ENCODE data around the gene RXRA. TPM values are rescaled to one million over a fixed set of nuclear protein-coding genes. Genes with fewer than 3 reads are reported as not detected.

Gene RXRA
- total and polyA plus RNA-seq, 3 experiments from 2014 or later, result 2.1 to 10.0 (median 9.9) TPM

GRCh38 chr9:134374301-134375010 lies 48.2 kb downstream of the RXRA start:
- H3K27ac ChIP-seq (ENCODE audit: low read depth, low read length), result no peak overlapping the region
- POLR2A ChIA-PET, result no interaction called here
- no peak overlapping the region for H3K4me3 Mint-ChIP-seq
- peaks cover 5 to 19% (median 7%) of the 10 kb centered on the region in 3 donors for H3K4me1 Mint-ChIP-seq
- no peak overlapping the region for H3K4me3 ChIP-seq (ENCODE audit: low read length)
- no peaks in the 10 kb centered on the region for H3K9me3 ChIP-seq (ENCODE audit: low read length)
- H3K27ac Mint-ChIP-seq, result peak overlapping the region in 1 of 8 donors; percentile 57
- CTCF ChIA-PET, result no interaction called here
- DNase-seq, result no peak
- H3K27me3 Mint-ChIP-seq, result no peaks in the 10 kb centered on the region
- H3K4me1 ChIP-seq (ENCODE audit: insufficient read depth, low read length), result no peaks in the 10 kb centered on the region
- H3K9me3 Mint-ChIP-seq, result no peaks in the 10 kb centered on the region
- no peaks in the 10 kb centered on the region for H3K27me3 ChIP-seq (ENCODE audit: insufficient read depth, low read length, poor library complexity, severe bottlenecking)
- H3K36me3 Mint-ChIP-seq, result no peaks in the 10 kb centered on the region
- H3K36me3 ChIP-seq (ENCODE audit: insufficient read depth, low read length), result no peaks in the 10 kb centered on the region

GRCh38 chr9:134375011-134375390 lies 48.7 kb downstream of the RXRA start:
- Mint-ChIP-seq H3K4me1 (peaks cover 5 to 19% (median 7%) of the 10 kb centered on the region in 3 donors), H3K27ac (peak overlapping the region in 3 of 8 donors; percentile 57 to 91 (median 78)), H3K27me3 (no peaks in the 10 kb centered on the region), H3K9me3 (no peaks in the 10 kb centered on the region), H3K36me3 (no peaks in the 10 kb centered on the region), H3K4me3 (no peak overlapping the region)
- no peaks in the 10 kb centered on the region for H3K27me3 ChIP-seq (ENCODE audit: insufficient read depth, low read length, poor library complexity, severe bottlenecking)
- no peak for DNase-seq
- no peaks in the 10 kb centered on the region for H3K9me3 ChIP-seq (ENCODE audit: low read length)
- H3K4me3 ChIP-seq (ENCODE audit: low read length), result no peak overlapping the region
- POLR2A ChIA-PET, result no interaction called here
- H3K27ac ChIP-seq (ENCODE audit: low read depth, low read length), result no peak overlapping the region
- no peaks in the 10 kb centered on the region for H3K4me1 ChIP-seq (ENCODE audit: insufficient read depth, low read length)
- H3K36me3 ChIP-seq (ENCODE audit: insufficient read depth, low read length), result no peaks in the 10 kb centered on the region
- CTCF ChIA-PET, result interaction anchor here (1.2 kb wide), 1 partner anchor 17 kb away, joined by 5 read pairs; no protein-coding TSS in a partner anchor

GRCh38 chr9:134375430-134376385 lies 49.5 kb downstream of the RXRA start:
- Histone ChIP-seq H3K36me3 (ENCODE audit: insufficient read depth, low read length) (no peaks in the 10 kb centered on the region), H3K27ac (ENCODE audit: low read depth, low read length) (no peak overlapping the region), H3K4me1 (ENCODE audit: insufficient read depth, low read length) (no peaks in the 10 kb centered on the region), H3K27me3 (ENCODE audit: insufficient read depth, low read length, poor library complexity, severe bottlenecking) (no peaks in the 10 kb centered on the region), H3K9me3 (ENCODE audit: low read length) (no peaks in the 10 kb centered on the region), H3K4me3 (ENCODE audit: low read length) (no peak overlapping the region)
- no peak for DNase-seq
- H3K4me3 Mint-ChIP-seq, result no peak overlapping the region
- no peaks in the 10 kb centered on the region for H3K9me3 Mint-ChIP-seq
- POLR2A ChIA-PET, result no interaction called here
- CTCF ChIA-PET, result interaction anchor here (1.2 kb wide), 1 partner anchor 16 kb away, joined by 5 read pairs; no protein-coding TSS in a partner anchor
- H3K27me3 Mint-ChIP-seq, result no peaks in the 10 kb centered on the region
- peaks cover 5 to 20% (median 7%) of the 10 kb centered on the region in 3 donors for H3K4me1 Mint-ChIP-seq
- H3K36me3 Mint-ChIP-seq, result no peaks in the 10 kb centered on the region
- H3K27ac Mint-ChIP-seq, result peak overlapping the region in 4 of 8 donors; percentile 2 to 63 (median 6)

GRCh38 chr9:134376386-134377142 lies 50.3 kb downstream of the RXRA start:
- Mint-ChIP-seq H3K36me3 (no peaks in the 10 kb centered on the region), H3K4me1 (peaks cover 11 to 29% (median 13%) of the 10 kb centered on the region in 3 donors), H3K9me3 (no peaks in the 10 kb centered on the region), H3K27ac (peak overlapping the region in 4 of 8 donors; percentile 2 to 63 (median 6)), H3K4me3 (no peak overlapping the region), H3K27me3 (no peaks in the 10 kb centered on the region)
- no peak overlapping the region for H3K4me3 ChIP-seq (ENCODE audit: low read length)
- CTCF ChIA-PET, result no interaction called here
- no peaks in the 10 kb centered on the region for H3K36me3 ChIP-seq (ENCODE audit: insufficient read depth, low read length)
- H3K9me3 ChIP-seq (ENCODE audit: low read length), result no peaks in the 10 kb centered on the region
- POLR2A ChIA-PET, result no interaction called here
- DNase-seq, result no peak
- peaks cover 4% of the 10 kb centered on the region for H3K4me1 ChIP-seq (ENCODE audit: insufficient read depth, low read length)
- no peaks in the 10 kb centered on the region for H3K27me3 ChIP-seq (ENCODE audit: insufficient read depth, low read length, poor library complexity, severe bottlenecking)
- H3K27ac ChIP-seq (ENCODE audit: low read depth, low read length), result no peak overlapping the region

GRCh38 chr9:134377143-134377484 lies 50.9 kb downstream of the RXRA start:
- no peaks in the 10 kb centered on the region for H3K36me3 Mint-ChIP-seq
- Histone ChIP-seq H3K27me3 (ENCODE audit: insufficient read depth, low read length, poor library complexity, severe bottlenecking) (no peaks in the 10 kb centered on the region), H3K4me3 (ENCODE audit: low read length) (no peak overlapping the region), H3K4me1 (ENCODE audit: insufficient read depth, low read length) (peaks cover 9% of the 10 kb centered on the region), H3K36me3 (ENCODE audit: insufficient read depth, low read length) (no peaks in the 10 kb centered on the region), H3K27ac (ENCODE audit: low read depth, low read length) (no peak overlapping the region), H3K9me3 (ENCODE audit: low read length) (no peaks in the 10 kb centered on the region)
- H3K9me3 Mint-ChIP-seq, result peaks cover 0 to 1% (median 0%) of the 10 kb centered on the region in 5 donors
- H3K4me3 Mint-ChIP-seq, result no peak overlapping the region
- no peak for DNase-seq
- H3K4me1 Mint-ChIP-seq, result peaks cover 16 to 34% (median 18%) of the 10 kb centered on the region in 3 donors
- CTCF ChIA-PET, result interaction anchor here (1.0 kb wide), 1 partner anchor 206 kb away, joined by 4 read pairs; no protein-coding TSS in a partner anchor
- POLR2A ChIA-PET, result no interaction called here
- peaks cover 0 to 2% of the 10 kb centered on the region in 2 donors for H3K27me3 Mint-ChIP-seq
- H3K27ac Mint-ChIP-seq, result no peak overlapping the region

GRCh38 chr9:134377976-134378375 lies 51.7 kb downstream of the RXRA start:
- no peaks in the 10 kb centered on the region for H3K36me3 Mint-ChIP-seq
- no peaks in the 10 kb centered on the region for H3K36me3 ChIP-seq (ENCODE audit: insufficient read depth, low read length)
- H3K27me3 Mint-ChIP-seq, result peaks cover 0 to 3% of the 10 kb centered on the region in 2 donors
- H3K4me3 Mint-ChIP-seq, result no peak overlapping the region
- peaks cover 0 to 2% (median 0%) of the 10 kb centered on the region in 5 donors for H3K9me3 Mint-ChIP-seq
- H3K27ac Mint-ChIP-seq, result no peak overlapping the region
- H3K4me1 Mint-ChIP-seq, result peaks cover 25 to 43% (median 25%) of the 10 kb centered on the region in 3 donors
- ChIA-PET POLR2A (no interaction called here), CTCF (interaction anchor here (1.0 kb wide), 1 partner anchor 207 kb away, joined by 4 read pairs; no protein-coding TSS in a partner anchor)
- H3K9me3 ChIP-seq (ENCODE audit: low read length), result no peaks in the 10 kb centered on the region
- H3K27me3 ChIP-seq (ENCODE audit: insufficient read depth, low read length, poor library complexity, severe bottlenecking), result no peaks in the 10 kb centered on the region
- H3K4me3 ChIP-seq (ENCODE audit: low read length), result no peak overlapping the region
- no peak overlapping the region for H3K27ac ChIP-seq (ENCODE audit: low read depth, low read length)
- no peak for DNase-seq
- H3K4me1 ChIP-seq (ENCODE audit: insufficient read depth, low read length), result peaks cover 18% of the 10 kb centered on the region

- ChIA-PET CTCF (interaction anchor here (0.6 to 0.8 kb wide), 2 partner anchors 12 to 64 kb away, joined by 3 read pairs; no protein-coding TSS in a partner anchor), POLR2A (no interaction called here)
- no peak overlapping the region for H3K4me3 ChIP-seq (ENCODE audit: low read length)
- DNase-seq, result no peak
- H3K27ac ChIP-seq (ENCODE audit: low read depth, low read length), result no peak overlapping the region
- H3K27me3 ChIP-seq (ENCODE audit: insufficient read depth, low read length, poor library complexity, severe bottlenecking), result no peaks in the 10 kb centered on the region
- peaks cover 0 to 3% of the 10 kb centered on the region in 2 donors for H3K27me3 Mint-ChIP-seq
- H3K9me3 Mint-ChIP-seq, result peaks cover 0 to 2% (median 0%) of the 10 kb centered on the region in 5 donors
- H3K9me3 ChIP-seq (ENCODE audit: low read length), result no peaks in the 10 kb centered on the region
- H3K4me1 ChIP-seq (ENCODE audit: insufficient read depth, low read length), result peaks cover 24% of the 10 kb centered on the region
- no peaks in the 10 kb centered on the region for H3K36me3 ChIP-seq (ENCODE audit: insufficient read depth, low read length)
- H3K4me1 Mint-ChIP-seq, result peaks cover 21 to 48% (median 26%) of the 10 kb centered on the region in 3 donors
- no peak overlapping the region for H3K4me3 Mint-ChIP-seq
- peak overlapping the region in 1 of 8 donors; percentile 41 for H3K27ac Mint-ChIP-seq
- no peaks in the 10 kb centered on the region for H3K36me3 Mint-ChIP-seq
Measured at GRCh38 chr9:134378901-134379338, 52.7 kb downstream of the RXRA start.

Measured in CD8-positive, alpha-beta memory T cell (primary cell).